Measurements from ENCODE around the gene SCART1.

DNA sequence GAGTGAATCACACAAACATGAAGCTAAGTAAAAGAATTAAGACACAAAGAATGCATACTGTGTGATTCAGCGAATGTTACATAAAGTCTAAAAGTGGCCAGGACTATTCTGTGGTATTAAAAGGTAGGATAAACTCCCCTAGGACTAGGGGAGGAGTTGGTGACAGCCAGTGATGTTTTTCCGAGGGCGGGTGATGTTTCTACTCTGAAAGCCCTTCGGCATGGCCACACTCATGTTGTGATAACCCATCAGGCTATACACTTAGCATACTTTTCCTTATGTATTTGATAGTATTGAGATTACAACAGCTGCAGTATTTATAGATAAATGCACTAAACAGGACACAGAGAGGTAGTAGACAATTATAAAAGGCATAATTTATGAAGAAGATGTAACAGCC is 57.7 kb downstream of the SCART1 start:
- TF ChIP-seq EZH2phosphoT487 (IDR thresholded peaks at IDR 0.05; ENCODE audit: insufficient read depth, low read depth) (no peak), EZH2 (IDR thresholded peaks at IDR 0.05; ENCODE audit: insufficient read depth, poor library complexity, severe bottlenecking) (no peak)
